SK-N-MC (cell line): ENCODE results near the gene CDH12.
"Not testable (repeated sequence)": the region's sequence is repeated elsewhere in the genome, so short reads cannot be mapped to it uniquely, and the experiment has no call there.

ENCODE experiments used
- EZH2 ChIP-seq: fragments of 200-600 bp; sonication (generic); IDR thresholded peaks from one replicate; pipeline ENCODE4 v1.6.1; 2017; ENCODE audit warnings: antibody characterized with exemption
- FOXP2 ChIP-seq: optimal IDR thresholded peaks from 2 replicates; pipeline ENCODE3; 2011; ENCODE audit warnings: mild to moderate bottlenecking, moderate library complexity; ENCODE audit not compliant: insufficient read depth; ENCODE audit errors: extremely low read length, control extremely low read depth
- POLR2AphosphoS5 ChIP-seq: IDR thresholded peaks from 2 replicates; pipeline ENCODE4 v1.6.1; 2012; ENCODE audit warnings: mild to moderate bottlenecking, low read depth, low read length, borderline replicate concordance

DNA sequence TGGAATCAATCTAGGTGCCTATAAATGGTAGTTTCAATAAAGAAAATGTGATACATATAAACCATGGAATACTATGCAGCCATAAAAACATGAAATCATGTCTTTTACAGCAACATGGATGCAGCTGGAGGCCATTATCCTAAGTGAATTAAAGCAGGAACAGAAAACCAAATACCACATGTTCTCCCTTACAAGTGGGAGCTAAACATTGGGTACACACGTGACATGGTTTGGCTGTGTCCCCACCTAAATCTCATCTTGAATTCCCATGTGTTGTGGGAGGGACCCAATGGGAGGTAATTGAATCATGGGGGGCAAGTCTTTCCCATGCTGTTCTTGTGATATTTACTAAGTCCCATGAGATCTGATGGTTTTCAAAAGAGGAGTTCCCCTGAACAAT, 78.9 kb downstream of the CDH12 start:
- not testable (repeated sequence) for TF ChIP-seq FOXP2, POLR2AphosphoS5, EZH2
